Muscle of arm (tissue), 12 donors: ENCODE data around the gene PPP6R3. TPM values are rescaled to one million over a fixed set of nuclear protein-coding genes. Genes with fewer than 3 reads are reported as not detected.
"Not testable (repeated sequence)": the region's sequence is repeated elsewhere in the genome, so short reads cannot be mapped to it uniquely, and the experiment has no call there.

Source experiments
- DNase-seq: peaks from one replicate; pipeline ENCODE4 v3.0.0-alpha.2; 2013
- polyA plus RNA-seq, 12 donors: library from polyadenylated mRNA; unstranded; fragments of 120-200 nt; gene quantifications; one replicate each; pipeline ENCODE4 v1.2.1, GENCODE V29; 2013; ENCODE audit not compliant: insufficient read length in 12 of 12

The PPP6R3 gene
- polyA plus RNA-seq, 12 donors, result 49.0 to 96.1 (median 68.0) TPM; not detected in 1

DNA sequence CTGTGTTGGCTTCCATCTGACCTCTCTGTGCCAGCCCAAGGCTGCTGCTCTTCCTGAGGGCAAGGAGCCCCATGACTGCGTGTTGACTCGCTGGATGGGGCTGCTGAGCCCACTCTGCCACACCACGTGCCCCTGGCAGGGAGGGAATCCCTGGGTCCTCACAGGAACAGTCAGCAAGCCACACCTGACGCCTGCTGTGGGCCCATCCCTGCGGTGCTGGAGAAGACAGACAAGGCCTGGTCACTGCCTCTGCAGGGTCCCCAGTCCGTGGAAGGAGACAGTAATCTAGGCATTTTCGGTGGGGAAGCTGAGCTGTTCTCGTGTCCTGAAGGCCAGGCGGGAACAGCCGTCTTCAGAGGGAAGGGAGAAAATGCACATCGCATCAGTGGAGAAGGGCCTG, 10.6 kb upstream of the PPP6R3 start:
- DNase-seq, result no peak

DNA sequence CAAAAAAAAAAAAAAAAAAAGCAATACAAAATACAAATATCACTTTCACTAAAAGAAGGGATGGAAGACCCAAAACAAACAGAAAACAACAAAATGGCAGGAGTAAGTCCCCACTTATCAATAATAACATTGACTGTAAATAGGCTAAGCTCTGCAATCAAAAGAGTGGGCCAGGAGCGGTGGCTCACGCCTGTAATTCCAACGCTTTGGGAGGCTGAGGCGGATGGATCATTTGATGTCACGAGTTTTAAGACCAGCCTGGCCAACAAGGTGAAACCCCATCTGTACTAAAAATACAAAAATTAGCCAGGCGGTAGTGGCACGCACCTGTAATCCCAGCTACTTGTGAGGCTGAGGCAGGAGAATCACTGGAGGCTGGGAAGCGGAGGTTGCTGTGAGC, 9.8 kb upstream of the PPP6R3 start:
- DNase-seq, result no peak

DNA sequence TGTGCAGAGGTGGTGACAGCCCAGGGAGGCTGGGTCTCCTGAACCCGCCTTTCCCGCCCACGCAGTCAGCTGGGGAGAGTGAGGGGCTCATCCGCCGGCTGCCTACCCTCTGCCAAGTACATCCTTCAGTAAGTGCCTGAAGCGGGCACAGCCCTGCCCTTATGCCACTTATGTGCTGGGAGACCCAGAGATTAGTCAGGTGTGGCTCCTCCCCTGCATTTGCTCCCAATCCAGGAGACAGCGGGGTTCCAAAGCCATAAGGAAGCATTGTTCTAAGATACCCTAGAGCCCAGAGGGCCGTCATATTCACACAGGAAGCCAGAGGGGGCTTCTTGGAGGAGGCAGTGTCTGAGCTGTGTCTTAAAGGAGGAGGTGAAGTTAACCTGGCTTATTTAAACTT, 5.8 kb upstream of the PPP6R3 start:
- DNase-seq, result no peak

DNA sequence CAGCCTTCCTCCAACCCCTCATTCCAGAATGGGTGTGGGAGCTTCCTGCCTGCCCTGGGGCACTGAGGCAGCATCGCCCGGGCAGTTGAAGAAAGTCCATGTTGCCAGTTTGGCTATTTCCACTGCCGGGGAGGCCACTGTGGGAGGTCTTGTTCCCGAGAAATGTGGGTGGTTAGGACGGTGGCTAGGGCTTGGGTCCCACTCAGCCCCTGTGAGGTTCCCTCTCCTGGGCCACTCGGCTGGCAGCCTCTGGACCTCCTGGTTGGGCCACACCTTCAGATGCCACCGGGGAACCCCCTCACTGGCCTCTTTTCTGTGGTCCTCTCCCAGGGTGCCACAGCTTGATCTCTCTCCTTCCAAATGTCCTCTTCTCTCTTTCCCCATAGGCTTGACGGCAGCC, 5.1 kb upstream of the PPP6R3 start:
- no peak for DNase-seq

DNA sequence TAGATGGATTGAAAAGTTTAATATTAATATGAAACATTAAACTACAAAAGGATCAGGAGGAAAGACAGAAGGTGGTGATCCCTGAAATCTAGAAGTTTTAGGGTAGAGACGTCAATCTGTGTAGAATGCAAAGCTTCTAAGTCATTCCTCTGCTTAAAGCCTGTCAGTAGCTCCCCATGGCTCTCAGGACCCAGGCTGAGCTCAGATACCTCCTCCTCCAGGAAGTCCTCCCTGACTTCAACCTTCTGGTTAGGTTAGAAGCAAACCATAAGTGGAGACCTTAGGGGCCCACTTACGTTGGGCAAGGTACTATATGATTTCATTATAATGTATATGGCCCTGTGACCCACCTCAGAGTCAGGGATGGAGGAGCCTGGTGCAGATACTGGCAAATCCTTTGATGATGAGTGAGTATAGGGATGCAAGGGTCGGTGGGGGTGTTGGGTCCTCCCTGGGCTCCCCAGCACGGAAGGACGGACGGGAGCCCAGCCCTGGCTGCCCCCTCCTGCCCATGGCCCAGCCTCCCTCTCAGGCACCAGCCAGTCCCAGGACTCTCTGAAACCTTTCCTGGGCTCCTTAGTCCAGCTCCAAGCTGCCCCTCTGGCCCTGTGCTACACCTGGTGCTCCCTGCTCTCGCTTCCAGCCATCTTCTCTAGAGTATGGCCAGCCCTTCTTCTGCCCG, 3.2 kb upstream of the PPP6R3 start:
- DNase-seq, result no peak

DNA sequence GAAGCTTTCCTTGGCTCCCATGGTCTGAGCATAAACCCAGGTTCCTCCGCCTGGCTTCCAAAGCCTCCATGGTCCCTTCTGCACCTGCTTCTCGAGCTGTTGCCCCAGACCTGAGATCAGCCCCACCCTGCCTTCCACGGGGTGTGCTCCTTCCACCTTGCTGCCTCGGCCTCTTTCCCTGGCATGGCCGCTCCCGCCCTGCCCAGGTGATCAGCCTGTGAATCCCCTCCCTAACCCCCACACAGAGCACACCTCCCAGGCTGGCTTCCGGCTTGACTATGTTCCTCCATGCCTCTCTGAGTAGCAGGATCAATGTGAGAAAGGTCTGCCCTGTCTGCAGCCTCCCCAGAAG, 2.7 kb upstream of the PPP6R3 start:
- no peak for DNase-seq

DNA sequence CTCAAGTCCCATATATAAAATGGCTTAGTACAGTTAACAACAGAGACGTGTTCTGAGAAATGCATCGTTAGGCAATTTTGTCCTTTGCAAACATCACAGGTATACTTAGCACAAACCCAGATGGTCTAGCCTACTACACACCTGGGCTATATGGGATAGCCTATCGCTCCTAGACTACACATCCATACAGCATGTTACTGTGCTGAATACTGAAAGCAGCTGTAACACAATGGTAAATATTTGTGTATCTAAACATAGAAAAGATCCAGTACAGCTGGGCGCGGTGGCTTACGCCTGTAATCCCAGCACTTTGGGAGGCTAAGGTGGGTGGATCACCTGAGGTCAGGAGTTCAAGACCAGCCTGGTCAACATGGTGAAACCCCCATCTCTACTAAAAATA, 2.2 kb upstream of the PPP6R3 start:
- DNase-seq, result not testable (repeated sequence)

DNA sequence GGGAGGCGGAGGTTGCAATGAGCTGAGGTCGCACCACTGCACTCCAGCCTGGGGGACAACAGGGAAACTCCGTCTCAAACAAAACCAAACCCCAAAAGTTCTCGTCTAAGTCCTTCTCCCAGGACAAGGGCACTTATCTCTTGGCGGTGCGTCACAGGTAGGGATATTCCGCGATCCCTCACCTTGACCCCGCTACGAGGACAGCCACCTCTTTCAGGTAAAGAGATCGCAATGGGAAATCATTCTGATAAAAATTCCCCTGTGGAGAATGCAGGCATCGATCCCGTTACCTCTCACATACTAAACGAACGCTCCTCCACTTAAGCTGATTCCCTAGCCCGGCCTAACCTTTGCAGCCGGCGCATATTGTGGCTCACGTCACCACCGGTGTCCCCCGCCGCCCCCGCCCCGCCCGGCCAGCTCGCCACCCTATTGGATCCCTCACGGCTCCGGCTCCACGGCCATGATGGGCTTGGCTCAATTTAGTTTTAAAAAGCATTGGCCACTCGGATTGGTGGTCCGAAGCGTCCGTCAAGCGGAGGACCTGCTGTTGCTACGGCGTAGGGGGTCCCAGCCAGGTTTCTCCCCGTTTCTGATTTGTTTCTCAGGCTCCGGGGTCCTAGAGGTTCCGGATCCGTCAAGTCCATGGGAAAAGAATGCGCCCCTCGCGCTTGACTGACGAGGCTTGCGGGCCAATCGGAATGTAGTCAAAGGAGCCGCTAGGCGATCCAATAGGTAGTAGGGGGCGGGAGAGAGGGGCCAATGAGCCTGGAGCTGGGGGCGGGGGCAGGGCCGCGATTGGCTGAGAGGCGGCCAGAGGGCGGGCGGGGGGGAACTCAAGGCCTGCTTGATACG, 439 bp upstream of the PPP6R3 start:
- DNase-seq, result peak; percentile 99

DNA sequence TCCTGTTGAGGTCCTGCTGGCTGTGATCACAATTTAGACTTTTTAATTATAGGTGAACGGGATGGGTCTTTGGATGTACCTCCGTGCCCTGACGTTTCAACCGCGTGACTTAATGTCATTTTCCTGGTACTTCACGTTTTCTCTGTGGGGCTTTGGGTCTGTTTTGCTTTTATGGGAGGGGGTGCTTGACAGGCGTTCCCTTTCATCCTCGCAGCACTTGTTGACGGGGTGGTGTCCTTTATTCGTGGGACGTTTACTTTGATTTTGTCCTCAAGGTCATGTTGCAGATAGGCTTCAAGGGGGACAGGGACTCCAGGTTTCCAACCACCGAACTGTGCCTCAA, 994 bp downstream of the PPP6R3 start:
- no peak for DNase-seq

DNA sequence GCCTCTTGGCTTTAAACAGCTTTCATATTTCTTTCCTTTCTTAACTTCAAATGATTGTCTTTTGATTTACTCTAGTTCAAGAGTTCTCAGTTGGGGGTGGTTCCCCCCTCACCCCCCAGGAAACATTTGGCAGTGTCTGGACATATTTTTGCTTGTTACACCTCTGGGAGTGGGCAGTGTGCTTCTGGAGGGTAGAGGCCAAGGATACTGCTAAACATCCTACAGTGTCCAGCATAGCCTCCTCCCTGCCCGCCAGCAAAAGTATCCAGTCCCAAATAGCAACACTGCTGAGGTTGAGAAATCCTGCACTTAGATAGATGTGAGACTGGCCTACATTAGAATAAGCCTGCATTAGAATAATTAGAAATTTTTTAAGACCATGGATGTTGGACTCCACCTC, 3.2 kb downstream of the PPP6R3 start:
- no peak for DNase-seq

DNA sequence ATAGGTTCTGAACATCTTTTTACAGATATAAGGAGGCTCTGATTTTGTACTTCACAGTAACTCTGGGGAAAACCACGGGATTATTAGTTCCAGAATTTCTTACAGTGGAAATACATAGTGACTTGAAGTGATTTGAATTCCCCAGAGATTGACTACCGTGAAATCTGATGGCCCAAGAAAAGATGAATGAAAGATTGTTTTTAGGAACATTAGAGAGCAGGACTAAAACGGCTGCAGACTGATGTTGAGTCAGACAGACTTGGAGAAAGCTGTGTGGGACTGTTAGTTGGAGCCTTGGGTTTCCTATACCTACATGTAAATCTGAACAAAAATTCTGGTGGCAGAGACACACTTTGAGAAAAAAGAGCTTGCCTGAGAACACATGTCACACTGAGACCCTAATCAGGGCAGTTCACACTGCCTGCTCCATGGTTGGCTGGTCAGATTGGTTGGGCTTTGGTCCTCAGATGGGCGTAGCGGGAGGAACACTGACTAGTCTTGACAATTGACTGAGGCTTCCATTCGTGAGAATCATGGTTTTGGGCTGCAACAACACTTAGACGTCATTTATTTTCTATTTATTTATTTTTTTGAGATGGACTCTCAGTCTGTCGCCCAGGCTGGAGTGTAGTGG, 6.8 kb downstream of the PPP6R3 start:
- DNase-seq, result no peak

DNA sequence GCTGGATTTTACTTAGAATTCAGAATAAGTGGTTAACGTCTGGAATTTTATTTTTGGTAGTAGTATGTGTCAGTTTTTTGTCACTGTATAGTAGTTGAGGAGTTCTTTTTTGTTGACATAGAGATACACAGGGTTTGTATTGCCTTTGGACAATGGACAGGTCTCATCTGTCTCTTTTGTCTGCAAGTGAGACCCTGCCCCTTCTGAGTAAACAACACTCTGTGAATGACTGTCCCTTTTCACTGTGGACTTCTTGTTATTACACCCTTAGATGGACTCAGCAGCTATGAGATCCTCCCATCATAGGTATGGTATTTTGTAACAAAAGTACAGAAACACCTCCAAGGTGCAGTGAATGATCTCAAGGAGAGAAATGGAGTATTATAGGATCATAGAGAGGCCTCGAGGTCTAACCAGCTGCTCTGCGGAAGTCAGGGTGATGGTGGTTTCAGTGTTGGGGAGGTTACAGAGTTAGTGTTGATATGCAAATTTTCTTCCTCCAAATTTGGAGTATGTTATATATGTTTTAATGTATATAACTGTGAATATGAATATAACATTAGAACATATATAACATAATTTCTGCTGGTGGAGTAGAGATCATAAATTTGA, 7.8 kb downstream of the PPP6R3 start:
- no peak for DNase-seq

DNA sequence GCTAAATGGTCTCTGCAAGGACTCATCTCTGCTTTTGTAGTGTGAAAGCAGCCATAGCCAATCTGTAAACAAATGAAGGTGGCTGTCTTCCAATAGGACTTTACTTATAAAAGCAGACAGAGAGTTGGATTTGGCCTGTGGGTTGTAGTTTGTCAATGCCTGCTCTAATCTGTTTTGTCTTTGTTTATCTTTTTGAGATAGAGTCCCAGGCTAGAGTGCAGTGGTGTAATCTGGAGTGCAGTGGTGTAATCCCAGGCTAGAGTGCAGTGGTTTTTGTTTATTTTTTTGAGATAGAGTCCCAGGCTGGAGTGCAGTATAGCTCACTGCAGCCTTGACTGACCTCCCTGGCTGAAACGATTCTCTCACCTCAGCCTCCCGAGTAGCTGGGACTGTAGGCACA, 8.6 kb downstream of the PPP6R3 start:
- DNase-seq, result no peak

DNA sequence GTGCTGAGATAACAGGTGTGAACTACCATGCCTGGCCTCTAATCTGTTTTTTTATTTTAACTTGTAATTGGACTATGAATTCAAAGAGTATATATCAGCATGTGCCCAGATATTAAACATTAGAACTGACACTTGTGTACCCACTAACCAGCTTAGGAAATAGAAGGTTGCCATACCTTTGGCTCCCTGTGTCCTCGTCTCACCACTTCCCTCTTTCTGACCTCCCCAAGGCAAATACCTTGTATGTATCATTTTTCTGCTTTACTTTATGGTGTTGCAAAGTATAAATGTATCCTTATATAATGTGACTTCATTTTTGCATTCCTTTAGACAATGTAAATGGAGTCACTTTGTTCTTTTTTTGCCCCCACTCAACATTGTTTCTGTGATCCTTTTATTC, 9.1 kb downstream of the PPP6R3 start:
- DNase-seq, result no peak

DNA sequence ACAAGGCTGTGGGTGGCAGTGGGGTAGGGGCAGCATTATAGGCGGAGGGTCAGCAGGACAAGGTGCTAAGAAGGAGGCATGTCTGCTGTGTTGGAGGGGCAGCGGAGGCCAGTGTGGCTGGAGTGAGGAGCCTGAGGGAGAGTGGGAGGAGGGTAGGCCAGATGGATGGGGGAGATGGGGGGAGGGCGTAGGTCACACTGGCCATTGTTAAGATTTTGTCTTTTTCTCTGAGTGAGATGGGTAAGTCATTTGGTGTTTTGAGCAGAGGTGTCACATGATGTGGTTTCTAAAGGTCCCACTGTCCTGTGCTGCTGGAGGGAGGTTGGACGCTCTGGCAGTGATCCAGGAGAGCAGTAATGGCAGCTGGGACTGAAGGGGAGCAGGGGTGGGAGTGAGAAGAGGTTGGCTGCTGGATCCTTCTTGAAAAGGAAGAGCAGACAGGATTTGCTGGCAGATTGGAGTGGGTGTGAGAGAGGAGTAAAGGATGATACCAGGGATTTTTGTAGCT, 9.8 kb downstream of the PPP6R3 start:
- no peak for DNase-seq

DNA sequence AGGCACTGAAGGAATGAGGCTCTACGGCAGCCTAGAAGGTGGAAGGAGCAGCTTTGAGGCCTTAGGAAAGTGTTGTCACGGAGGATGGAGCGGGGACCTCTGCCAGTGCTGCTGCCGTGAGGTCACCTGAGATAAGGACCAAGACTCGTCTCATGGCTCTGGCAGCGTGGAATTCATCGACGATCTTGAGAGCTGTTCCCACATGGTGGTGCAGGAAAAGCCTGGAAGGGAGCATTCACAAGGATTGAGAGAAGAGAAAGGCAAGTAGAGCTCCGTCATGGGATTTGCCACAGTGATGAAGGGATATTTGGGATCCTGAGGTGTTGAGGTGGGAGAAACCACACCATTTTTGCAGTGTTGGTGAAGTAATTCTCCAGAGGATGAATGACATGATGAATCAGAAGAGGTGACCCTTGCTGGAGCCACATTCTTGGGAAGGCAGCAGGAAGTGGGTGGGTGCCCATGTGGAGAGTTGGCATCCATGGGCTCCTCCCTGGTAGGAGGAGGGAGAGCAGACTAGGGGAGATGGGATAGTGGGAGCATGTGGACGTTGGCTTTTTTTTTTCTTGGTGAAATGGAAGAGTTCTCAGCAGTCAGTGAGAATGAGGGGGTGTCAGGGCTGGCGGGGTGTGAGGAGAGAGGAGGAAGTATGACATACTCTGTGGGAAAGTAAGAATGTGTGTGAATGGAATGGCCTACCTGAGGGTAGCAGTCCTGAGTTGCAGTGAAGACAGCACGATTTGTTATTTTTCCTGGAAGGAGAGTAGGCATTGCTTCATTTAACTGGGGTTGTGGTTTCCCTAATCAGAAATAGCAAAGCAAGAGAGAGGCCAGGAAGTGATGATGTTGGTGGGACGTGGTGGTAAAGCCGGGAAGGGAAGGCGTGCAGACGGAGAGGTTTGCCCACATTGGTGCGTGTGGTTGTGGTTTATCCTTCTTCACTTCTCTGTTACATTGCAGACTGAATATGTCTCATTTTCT, 11.1 kb downstream of the PPP6R3 start:
- no peak for DNase-seq

DNA sequence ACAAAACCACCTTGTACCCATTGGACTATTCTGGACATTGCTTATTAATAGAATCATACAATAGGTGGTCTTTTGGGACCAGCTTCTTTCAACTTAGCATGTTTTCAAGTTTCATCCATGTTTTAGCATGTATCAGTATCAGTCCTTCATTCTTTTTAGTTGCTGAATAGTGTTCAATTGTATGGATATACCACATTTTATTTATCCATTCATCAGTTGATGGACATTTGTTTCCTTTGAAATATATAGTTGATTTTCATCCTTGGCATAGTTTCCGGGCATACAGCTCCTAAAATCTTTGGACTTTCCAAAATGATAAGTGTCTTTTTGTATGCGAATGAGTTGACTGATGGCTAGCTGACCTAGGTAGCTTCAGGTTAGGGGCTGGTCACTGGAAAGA, 12.2 kb downstream of the PPP6R3 start:
- DNase-seq, result no peak

DNA sequence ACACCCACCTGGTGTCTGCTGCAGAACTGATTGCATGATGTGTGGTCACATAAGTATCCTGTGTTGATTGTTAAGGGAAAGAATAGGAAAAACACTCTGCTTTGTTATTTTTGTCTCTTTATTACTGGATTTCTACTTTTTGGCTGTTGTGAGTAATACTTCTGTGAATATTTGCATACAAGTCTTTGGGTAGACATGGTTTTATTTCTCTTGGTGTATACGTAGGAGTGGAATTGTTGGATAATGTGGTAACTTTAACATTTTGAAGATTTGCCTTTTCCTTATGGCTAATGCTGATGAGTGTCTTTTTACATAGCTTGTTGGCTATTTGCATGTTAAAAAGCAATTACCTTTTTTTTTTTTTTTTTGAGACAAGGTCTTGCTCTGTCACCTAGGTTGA, 13.1 kb downstream of the PPP6R3 start:
- DNase-seq, result no peak

DNA sequence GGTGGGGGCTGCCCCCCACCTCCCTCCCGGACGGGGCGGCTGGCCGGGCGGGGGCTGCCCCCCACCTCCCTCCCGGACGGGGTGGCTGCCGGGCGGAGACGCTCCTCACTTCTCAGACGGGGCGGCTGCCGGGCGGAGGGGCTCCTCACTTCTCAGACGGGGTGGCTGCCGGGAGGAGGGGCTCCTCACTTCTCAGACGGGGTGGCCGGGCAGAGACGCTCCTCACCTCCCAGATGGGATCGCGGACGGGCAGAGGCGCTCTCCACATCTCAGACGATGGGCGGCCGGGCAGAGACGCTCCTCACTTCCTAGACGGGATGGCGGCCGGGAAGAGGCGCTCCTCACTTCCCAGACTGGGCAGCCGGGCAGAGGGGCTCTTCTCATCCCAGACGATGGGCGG, 15.1 kb downstream of the PPP6R3 start:
- not testable (repeated sequence) for DNase-seq

DNA sequence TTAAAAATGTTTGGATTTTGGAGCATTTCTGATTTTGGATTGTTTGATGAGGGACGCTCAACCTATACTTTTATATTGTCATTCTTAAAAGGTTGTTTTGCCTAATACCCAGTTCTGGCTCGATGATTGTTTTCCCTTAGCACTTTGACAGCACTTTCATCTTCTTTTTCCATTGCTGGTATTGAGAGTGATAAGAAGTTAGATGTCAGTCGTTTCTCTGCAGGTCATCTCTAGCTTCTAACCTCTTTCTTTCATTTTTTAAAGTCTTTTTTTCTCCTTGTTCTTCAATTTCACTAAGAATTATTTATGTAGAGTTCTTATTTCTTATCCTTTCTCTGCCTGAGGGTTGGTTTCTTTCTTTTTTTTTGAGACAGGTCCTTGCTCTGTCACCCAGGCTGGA, 18.8 kb downstream of the PPP6R3 start:
- no peak for DNase-seq

DNA sequence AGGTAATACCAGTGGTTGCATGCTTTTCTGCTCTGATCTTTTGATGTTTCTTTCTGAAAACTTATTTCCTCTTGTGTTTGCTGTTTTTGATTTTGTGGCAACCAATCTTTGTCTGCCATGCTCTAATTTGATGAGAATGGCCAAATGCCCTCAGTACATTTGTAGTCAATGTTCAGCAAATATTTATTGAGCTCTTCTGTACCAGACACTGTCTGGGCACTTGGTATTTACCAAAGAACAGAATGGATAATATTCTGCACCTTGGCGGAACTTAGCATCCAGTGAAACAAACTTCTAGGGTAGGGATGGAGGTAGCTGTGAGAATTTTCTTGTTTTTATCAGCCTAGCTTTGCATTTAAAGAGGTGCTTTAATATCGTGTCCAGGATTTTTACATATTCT, 19.6 kb downstream of the PPP6R3 start:
- DNase-seq, result no peak
